K562 (cell line): ENCODE measurements around the gene MTFR2. TPM values are rescaled to one million over a fixed set of nuclear protein-coding genes. Genes with fewer than 3 reads are reported as not detected.
A peak's percentile ranks its signal among the peaks of the same experiment; 100 is the strongest.

Source experiments
- ATAC-seq: fragments of 200-7000 bp; cut with Tn5 transposase; 3 replicates; pipeline ENCODE4 v1.9.1; 2020; ENCODE audit warnings: moderate library complexity
- BruUV-seq: library from RNA; stranded (reverse); fragments of 400-500 nt; replicated peaks from 2 replicates; lab custom pipeline; 2021; lab: Mats Ljungman, UMichigan
- CTCF ChIA-PET: fragments of 300-600 bp; formaldehyde crosslinking; extraction: SDS; loops from one replicate; lab custom pipeline; 2021; ENCODE audit warnings: low intra/inter-chr PET ratio; lab: Yijun Ruan, JAX
- POLR2A ChIA-PET: fragments of 300-600, 350-650 bp; sonication (Branson Sonifier 250); formaldehyde crosslinking; extraction: SDS; loops from one replicate; lab custom pipeline; 2021; ENCODE audit warnings: antibody characterized with exemption, inconsistent platforms; lab: Yijun Ruan, JAX
- DNase-seq, 4 experiments: peaks; one replicate each; pipeline versions ENCODE4 v3.0.0 to v3.0.0-alpha.2; 2011 to 2018; ENCODE audit warnings: low spot score in 3 of 4, mixed read lengths in 3 of 4; ENCODE audit errors: extremely low read depth in 1 of 4
- FAIRE-seq: peaks from 2 replicates; lab custom pipeline; 2011; peaks lifted over from hg19 to GRCh38; lab: Jason Lieb, UNC
- H2AFZ ChIP-seq: 2 replicates; pipeline ENCODE4 v1.6.0; 2011; ENCODE audit warnings: low read depth, low read length, control low read depth, inconsistent platforms
- H3K27ac ChIP-seq: fragments of 200-600 bp; 3 replicates; pipeline ENCODE4 v1.8.0; 2011; ENCODE audit warnings: low read depth, mild to moderate bottlenecking, control low read depth, inconsistent platforms, low read length, moderate library complexity, mixed read lengths; ENCODE audit errors: extremely low read depth
- H3K27me3 ChIP-seq, 2 experiments: fragments of 300-600 bp in 1 of 2; 2 replicates in 1 of 2; 3 replicates in 1 of 2; pipeline versions ENCODE4 v1.6.0 to v1.8.0; 2011; ENCODE audit warnings: inconsistent platforms in 2 of 2, low read length in 2 of 2, mild to moderate bottlenecking in 1 of 2, mixed read lengths in 1 of 2, moderate library complexity in 1 of 2; ENCODE audit not compliant: control insufficient read depth in 2 of 2, insufficient read depth in 2 of 2
- H3K36me3 ChIP-seq: fragments of 300-600 bp; 3 replicates; pipeline ENCODE4 v1.8.0; 2011; ENCODE audit warnings: mild to moderate bottlenecking, low read length, inconsistent platforms; ENCODE audit not compliant: control insufficient read depth, insufficient read depth
- H3K4me1 ChIP-seq, 2 experiments: fragments of 200-600 bp in 1 of 2; replicated peaks in 1 of 2; 2 replicates in 1 of 2; 3 replicates in 1 of 2; pipeline versions ENCODE4 v1.5.1 to v1.8.0; 2011; ENCODE audit warnings: inconsistent platforms in 2 of 2, low read length in 2 of 2, mild to moderate bottlenecking in 1 of 2, mixed read lengths in 1 of 2, moderate library complexity in 1 of 2; ENCODE audit not compliant: control insufficient read depth in 2 of 2, insufficient read depth in 2 of 2
- H3K4me2 ChIP-seq: 2 replicates; pipeline ENCODE4 v1.6.1; 2011; ENCODE audit warnings: low read length, control low read depth, inconsistent platforms, mixed read lengths; ENCODE audit not compliant: insufficient read depth
- H3K4me3 ChIP-seq: fragments of 200-600 bp; sonication (generic), shearing (Covaris generic); 2 replicates; pipeline ENCODE4 v1.5.1; 2016; ENCODE audit warnings: control low read depth, inconsistent platforms
- H3K79me2 ChIP-seq: fragments of 200-600 bp; 3 replicates; pipeline ENCODE4 v1.8.0; 2011; ENCODE audit warnings: low read length, inconsistent platforms; ENCODE audit not compliant: control insufficient read depth, insufficient read depth
- H3K9ac ChIP-seq, 2 experiments: 2 replicates each; pipeline versions ENCODE4 v1.6.0 to v1.6.1; 2011; ENCODE audit warnings: low read depth in 2 of 2, low read length in 2 of 2, control low read depth in 1 of 2, inconsistent platforms in 1 of 2, mild to moderate bottlenecking in 1 of 2, mixed read lengths in 1 of 2; ENCODE audit not compliant: insufficient read depth in 1 of 2
- H3K9me1 ChIP-seq: one replicate; pipeline ENCODE4 v1.6.0; 2011; ENCODE audit warnings: inconsistent platforms, mild to moderate bottlenecking, low read length, moderate library complexity; ENCODE audit not compliant: control insufficient read depth, insufficient read depth
- H3K9me3 ChIP-seq: replicated peaks from 2 replicates; pipeline ENCODE4 v1.5.1; 2011; ENCODE audit warnings: low read depth, low read length, inconsistent platforms; ENCODE audit not compliant: control insufficient read depth, insufficient read depth
- H4K20me1 ChIP-seq: replicated peaks from 2 replicates; pipeline ENCODE4 v1.6.1; 2011; ENCODE audit warnings: low read length, inconsistent platforms, mixed read lengths; ENCODE audit not compliant: control insufficient read depth, insufficient read depth
- FOXM1 ChIP-seq, 2 experiments: fragments of 450-650 bp in 1 of 2; sonication (generic) in 1 of 2; formaldehyde crosslinking in 1 of 2; IDR thresholded peaks; 2 replicates each; pipeline versions ENCODE4 v1.6.1 to v1.9.0; 2017 to 2022; ENCODE audit warnings: low read depth in 2 of 2, mild to moderate bottlenecking in 2 of 2, missing genetic modification reagents in 1 of 2, moderate library complexity in 1 of 2
- HOXB6 ChIP-seq: fragments of 250-450 bp; sonication (Bioruptor Pico); IDR thresholded peaks from 2 replicates; pipeline ENCODE4 v1.5.1; 2022; ENCODE audit warnings: mild to moderate bottlenecking, borderline replicate concordance
- NR2C1 ChIP-seq, 2 experiments: fragments of 450-650 bp; IDR thresholded peaks; 2 replicates each; pipeline ENCODE4 v1.6.1; 2017; ENCODE audit warnings: mild to moderate bottlenecking in 2 of 2, antibody characterized with exemption in 1 of 2, inconsistent platforms in 1 of 2, missing compliant biosample characterization in 1 of 2, missing genetic modification characterization in 1 of 2
- SMAD3 ChIP-seq: fragments of 450-650 bp; formaldehyde crosslinking; conservative IDR thresholded peaks from 2 replicates; pipeline ENCODE4 v1.4.0; 2020; ENCODE audit warnings: mild to moderate bottlenecking
- SOX6 ChIP-seq: fragments of 450-650 bp; IDR thresholded peaks from 2 replicates; pipeline ENCODE4 v1.6.1; 2014; ENCODE audit warnings: mild to moderate bottlenecking
- TAF9B ChIP-seq: fragments of 450-650 bp; IDR thresholded peaks from 2 replicates; pipeline ENCODE4 v1.6.1; 2018; ENCODE audit warnings: mild to moderate bottlenecking; ENCODE audit not compliant: partially characterized antibody
- WGBS: fragments of 100-300 bp; shearing (Covaris generic); methylation state at CpG from one replicate; pipeline ENCODE4 v1.1.6; 2016; ENCODE audit warnings: low coverage, mixed read lengths; ENCODE audit not compliant: insufficient coverage; ENCODE audit errors: missing lambda C conversion rate; 5-methylcytosine and 5-hydroxymethylcytosine counted together
- in situ Hi-C: fragments of 300-500 bp; cut with MboI; formaldehyde crosslinking; loops from 4 replicates; pipeline ENCODE4 v1.15.0; 2018; ENCODE audit warnings: inconsistent platforms, mixed read lengths
- intact Hi-C: fragments of 100-400 bp; cut with micrococcal nuclease; formaldehyde crosslinking; loops from 2 replicates; pipeline ENCODE4 v1.14.2; 2022
- polyA plus RNA-seq, 8 experiments: library from polyadenylated mRNA; depleted of rRNA in 4 of 8; stranded (reverse) in 5 of 8; unstranded in 3 of 8; fragments of >200 nt; fragmentation: Nextera tagmentation in 2 of 8; fragmentation: Illumina TruSeq in 1 of 8; extraction: Ambion mirVana in 2 of 8; extraction: Trizol in 1 of 8; gene quantifications; 2 replicates each; pipeline versions ENCODE4 v1.2.1 to v1.2.3, GENCODE V29; 2011 to 2014; ENCODE audit warnings: inconsistent platforms in 1 of 8, missing spikeins in 1 of 8
- total RNA-seq, 7 experiments: library from RNA; depleted of rRNA in 6 of 7; stranded (reverse); fragments of >200 nt in 6 of 7; fragmentation: Illumina TruSeq in 2 of 7; extraction: Trizol in 2 of 7; gene quantifications; 2 replicates each; pipeline versions ENCODE4 v1.2.1 to v1.2.3, GENCODE V29; 2011 to 2021; ENCODE audit warnings: low replicate concordance in 1 of 7
- TF ChIP-seq, protein P1 (sequence below): fragments of 150-350 bp; conservative IDR thresholded peaks from 2 replicates; pipeline ENCODE4 v1.6.1; 2014; ENCODE audit warnings: low read length
- TF ChIP-seq, protein P2 (sequence below): fragments of 200-800 bp; sonication (Bioruptor generic); IDR thresholded peaks from 2 replicates; pipeline ENCODE4 v1.6.1; 2016; ENCODE audit warnings: missing genetic modification characterization, missing compliant biosample characterization

The MTFR2 gene
- total and polyA plus RNA-seq, 9 of the 15 experiments (the other 6 are each of a cell fraction or from before 2014, with no cell fraction given), result 10.1 to 63.3 (median 45.9) TPM

DNA sequence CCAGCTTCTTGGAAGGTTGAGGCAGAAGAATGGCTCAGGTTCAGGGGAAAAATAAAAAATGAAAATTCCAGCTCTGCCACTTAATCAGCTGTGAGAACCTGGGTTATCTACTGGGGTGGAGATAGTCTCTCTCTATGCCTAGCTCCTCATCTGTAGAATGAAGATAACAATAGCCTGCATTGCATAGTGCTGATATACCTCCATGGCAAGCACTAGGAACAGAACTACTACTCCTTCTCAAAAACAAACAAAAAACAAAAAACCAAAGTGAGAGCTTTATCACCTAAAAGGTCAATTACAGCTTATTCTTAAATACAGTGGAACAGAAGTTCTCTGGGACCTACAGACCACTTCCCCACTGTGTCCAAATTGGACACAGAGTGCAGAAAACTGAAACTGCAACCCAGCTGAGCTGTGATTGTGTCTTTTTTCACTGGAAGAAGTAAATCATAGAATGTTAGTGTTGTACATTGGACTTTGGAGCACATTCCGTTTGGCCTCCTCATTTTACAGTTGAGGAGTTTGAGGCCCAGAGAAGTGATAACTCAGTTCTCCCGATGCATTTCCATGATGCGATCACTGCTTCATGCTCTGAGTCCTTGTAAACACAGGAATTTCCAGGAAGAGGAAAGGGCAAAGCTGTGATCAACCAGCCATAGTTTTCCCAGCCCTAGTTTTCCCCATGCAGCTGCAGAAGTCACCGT lies 23.3 kb downstream of the MTFR2 start (continued):
- TF ChIP-seq FOXM1 (IDR thresholded peaks at IDR 0.05; ENCODE audit: low read depth) (peak; percentile 88), FOXM1 (CRISPR knock-in tag; IDR thresholded peaks at IDR 0.05; ENCODE audit: low read depth) (no peak), SOX6 (peak; percentile 94), NR2C1 (IDR thresholded peaks at IDR 0.05) (no peak), NR2C1 (tag; IDR thresholded peaks at IDR 0.05) (peak; percentile 39; the same call in 1 of the 2 replicates), TAF9B (no peak)
- TF ChIP-seq, all 486 proteins: peak for 102

DNA sequence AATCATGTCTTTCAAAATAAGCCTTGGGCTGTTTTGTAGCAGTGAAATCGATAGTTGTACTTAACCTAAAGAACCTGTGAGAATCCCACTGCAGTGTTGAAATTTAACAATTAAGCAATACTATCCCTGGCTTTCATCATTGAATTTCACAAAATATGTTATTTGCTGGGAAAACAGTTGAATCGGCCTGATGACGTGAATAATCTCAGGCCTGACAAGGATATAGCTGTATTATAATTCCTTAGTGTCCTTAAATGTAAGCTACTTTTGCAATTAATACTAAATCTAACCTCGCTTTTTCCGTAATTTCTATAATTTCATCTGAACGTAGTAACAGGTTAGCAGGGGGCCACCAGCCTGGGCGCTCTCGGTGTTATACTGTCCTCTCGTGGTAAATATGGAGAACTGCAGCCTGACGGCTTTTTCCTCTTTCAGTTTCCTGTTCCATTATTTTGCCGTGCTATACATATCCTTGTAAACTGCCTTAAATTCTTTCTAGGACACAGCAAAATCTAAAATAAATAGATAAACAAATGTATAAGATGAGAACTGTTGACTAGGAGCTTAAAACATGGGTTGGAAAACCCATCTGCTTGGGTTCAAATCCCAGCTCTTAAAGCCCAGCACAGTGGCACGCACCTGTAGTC lies 24.0 kb downstream of the MTFR2 start:
- H3K4me3 ChIP-seq, result no peak overlapping the region
- H3K36me3 ChIP-seq, result peaks cover 11% of the 10 kb centered on the region; the same call in 2 of the 3 replicates
- in situ Hi-C loops, result loop anchor here (10.0 kb wide), 2 partner anchors 691 to 771 kb away; no protein-coding TSS in a partner anchor
- TF ChIP-seq, protein P1, sequence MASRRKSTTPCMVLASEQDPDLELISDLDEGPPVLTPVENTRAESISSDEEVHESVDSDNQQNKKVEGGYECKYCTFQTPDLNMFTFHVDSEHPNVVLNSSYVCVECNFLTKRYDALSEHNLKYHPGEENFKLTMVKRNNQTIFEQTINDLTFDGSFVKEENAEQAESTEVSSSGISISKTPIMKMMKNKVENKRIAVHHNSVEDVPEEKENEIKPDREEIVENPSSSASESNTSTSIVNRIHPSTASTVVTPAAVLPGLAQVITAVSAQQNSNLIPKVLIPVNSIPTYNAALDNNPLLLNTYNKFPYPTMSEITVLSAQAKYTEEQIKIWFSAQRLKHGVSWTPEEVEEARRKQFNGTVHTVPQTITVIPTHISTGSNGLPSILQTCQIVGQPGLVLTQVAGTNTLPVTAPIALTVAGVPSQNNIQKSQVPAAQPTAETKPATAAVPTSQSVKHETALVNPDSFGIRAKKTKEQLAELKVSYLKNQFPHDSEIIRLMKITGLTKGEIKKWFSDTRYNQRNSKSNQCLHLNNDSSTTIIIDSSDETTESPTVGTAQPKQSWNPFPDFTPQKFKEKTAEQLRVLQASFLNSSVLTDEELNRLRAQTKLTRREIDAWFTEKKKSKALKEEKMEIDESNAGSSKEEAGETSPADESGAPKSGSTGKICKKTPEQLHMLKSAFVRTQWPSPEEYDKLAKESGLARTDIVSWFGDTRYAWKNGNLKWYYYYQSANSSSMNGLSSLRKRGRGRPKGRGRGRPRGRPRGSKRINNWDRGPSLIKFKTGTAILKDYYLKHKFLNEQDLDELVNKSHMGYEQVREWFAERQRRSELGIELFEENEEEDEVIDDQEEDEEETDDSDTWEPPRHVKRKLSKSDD, result no peak
- TF ChIP-seq, protein P2, sequence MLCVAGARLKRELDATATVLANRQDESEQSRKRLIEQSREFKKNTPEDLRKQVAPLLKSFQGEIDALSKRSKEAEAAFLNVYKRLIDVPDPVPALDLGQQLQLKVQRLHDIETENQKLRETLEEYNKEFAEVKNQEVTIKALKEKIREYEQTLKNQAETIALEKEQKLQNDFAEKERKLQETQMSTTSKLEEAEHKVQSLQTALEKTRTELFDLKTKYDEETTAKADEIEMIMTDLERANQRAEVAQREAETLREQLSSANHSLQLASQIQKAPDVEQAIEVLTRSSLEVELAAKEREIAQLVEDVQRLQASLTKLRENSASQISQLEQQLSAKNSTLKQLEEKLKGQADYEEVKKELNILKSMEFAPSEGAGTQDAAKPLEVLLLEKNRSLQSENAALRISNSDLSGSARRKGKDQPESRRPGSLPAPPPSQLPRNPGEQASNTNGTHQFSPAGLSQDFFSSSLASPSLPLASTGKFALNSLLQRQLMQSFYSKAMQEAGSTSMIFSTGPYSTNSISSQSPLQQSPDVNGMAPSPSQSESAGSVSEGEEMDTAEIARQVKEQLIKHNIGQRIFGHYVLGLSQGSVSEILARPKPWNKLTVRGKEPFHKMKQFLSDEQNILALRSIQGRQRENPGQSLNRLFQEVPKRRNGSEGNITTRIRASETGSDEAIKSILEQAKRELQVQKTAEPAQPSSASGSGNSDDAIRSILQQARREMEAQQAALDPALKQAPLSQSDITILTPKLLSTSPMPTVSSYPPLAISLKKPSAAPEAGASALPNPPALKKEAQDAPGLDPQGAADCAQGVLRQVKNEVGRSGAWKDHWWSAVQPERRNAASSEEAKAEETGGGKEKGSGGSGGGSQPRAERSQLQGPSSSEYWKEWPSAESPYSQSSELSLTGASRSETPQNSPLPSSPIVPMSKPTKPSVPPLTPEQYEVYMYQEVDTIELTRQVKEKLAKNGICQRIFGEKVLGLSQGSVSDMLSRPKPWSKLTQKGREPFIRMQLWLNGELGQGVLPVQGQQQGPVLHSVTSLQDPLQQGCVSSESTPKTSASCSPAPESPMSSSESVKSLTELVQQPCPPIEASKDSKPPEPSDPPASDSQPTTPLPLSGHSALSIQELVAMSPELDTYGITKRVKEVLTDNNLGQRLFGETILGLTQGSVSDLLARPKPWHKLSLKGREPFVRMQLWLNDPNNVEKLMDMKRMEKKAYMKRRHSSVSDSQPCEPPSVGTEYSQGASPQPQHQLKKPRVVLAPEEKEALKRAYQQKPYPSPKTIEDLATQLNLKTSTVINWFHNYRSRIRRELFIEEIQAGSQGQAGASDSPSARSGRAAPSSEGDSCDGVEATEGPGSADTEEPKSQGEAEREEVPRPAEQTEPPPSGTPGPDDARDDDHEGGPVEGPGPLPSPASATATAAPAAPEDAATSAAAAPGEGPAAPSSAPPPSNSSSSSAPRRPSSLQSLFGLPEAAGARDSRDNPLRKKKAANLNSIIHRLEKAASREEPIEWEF (CRISPR knock-in tag), result 0 out of 2 replicates have a peak, but pooled peaks have one; percentile 54
- TF ChIP-seq HOXB6 (0 out of 2 replicates have a peak, but pooled peaks have one; percentile 4), SMAD3 (0 out of 2 replicates have a peak, but pooled peaks have one; percentile 53)

More for the DNA sequence above, 24.0 kb downstream of the MTFR2 start:
- Histone ChIP-seq H3K9me3 (0 out of 2 replicates have a peak, but pooled peaks cover 3% of the 10 kb centered on the region), H3K27ac (no peak overlapping the region), H3K4me2 (peak overlapping the region; percentile 64), H3K27me3 (no peaks in the 10 kb centered on the region), H3K79me2 (no peaks in the 10 kb centered on the region), H3K4me1 (peaks cover 5 to 20% of the 10 kb centered on the region in 2 experiments; a peak in 4 of 5 replicates), H3K9ac (peak overlapping the region in 1 of 2 experiments; percentile 20; a peak in 1 of 4 replicates), H2AFZ (peak overlapping the region; percentile 63), H4K20me1 (no peaks in the 10 kb centered on the region), H3K9me1 (no peaks in the 10 kb centered on the region)
- no TSS peak for BruUV-seq
- DNase-seq (peak; percentile 75 to 83 (median 80)), ATAC-seq (peak; percentile 85), FAIRE-seq (peak; percentile 73)
- POLR2A ChIA-PET, result interaction anchor here (0.6 to 2.3 kb wide), 8 partner anchors 8 to 727 kb away, joined by 3 to 19 read pairs (median 6); partner anchors contain the start of genes BCLAF1 and MTFR2
- CTCF ChIA-PET, result interaction anchor here (0.9 to 3.0 kb wide), 5 partner anchors 550 to 774 kb away, joined by 3 to 19 read pairs (median 6); no protein-coding TSS in a partner anchor
- 5% methylated on average over 12 of the region's 12 CpGs for WGBS
- intact Hi-C loops, result loop anchor here (1.0 to 10.0 kb wide), 8 partner anchors 24 to 774 kb away; no protein-coding TSS in a partner anchor
